ENCODE measurements around the gene PAEP.

The PAEP gene

GRCh38 chr9:135568026-135568425 is 6.5 kb downstream of the PAEP start:
- no peak for TF ChIP-seq CTCF (conservative IDR thresholded peaks at IDR 0.05; ENCODE audit: low read depth, low read length)
- H3K4me3 ChIP-seq (ENCODE audit: low read length), result no peak overlapping the region
- no peak for DNase-seq (ENCODE audit: low read depth)

GRCh38 chr9:135570456-135570855 is 8.9 kb downstream of the PAEP start:
- no peak for DNase-seq (ENCODE audit: low read depth)
- no peak for TF ChIP-seq CTCF (conservative IDR thresholded peaks at IDR 0.05; ENCODE audit: low read depth, low read length)
- no peak overlapping the region for H3K4me3 ChIP-seq (ENCODE audit: low read length)

GRCh38 chr9:135572233-135572632 is 10.7 kb downstream of the PAEP start:
- TF ChIP-seq CTCF (conservative IDR thresholded peaks at IDR 0.05; ENCODE audit: low read depth, low read length), result no peak
- H3K4me3 ChIP-seq (ENCODE audit: low read length), result no peak overlapping the region

GRCh38 chr9:135573124-135573523 is 11.6 kb downstream of the PAEP start:
- no peak for DNase-seq (ENCODE audit: low read depth)
- H3K4me3 ChIP-seq (ENCODE audit: low read length), result no peak overlapping the region
- no peak for TF ChIP-seq CTCF (conservative IDR thresholded peaks at IDR 0.05; ENCODE audit: low read depth, low read length)

More at GRCh38 chr9:135572233-135572632, 10.7 kb downstream of the PAEP start:
- no peak for DNase-seq (ENCODE audit: low read depth)

GRCh38 chr9:135574331-135574730 is 12.8 kb downstream of the PAEP start:
- H3K4me3 ChIP-seq (ENCODE audit: low read length), result no peak overlapping the region
- no peak for DNase-seq (ENCODE audit: low read depth)
- TF ChIP-seq CTCF (conservative IDR thresholded peaks at IDR 0.05; ENCODE audit: low read depth, low read length), result no peak

- no peak for DNase-seq (ENCODE audit: low read depth)
- TF ChIP-seq CTCF (conservative IDR thresholded peaks at IDR 0.05; ENCODE audit: low read depth, low read length), result no peak
- H3K4me3 ChIP-seq (ENCODE audit: low read length), result no peak overlapping the region
Observed at GRCh38 chr9:135574943-135575342, 13.4 kb downstream of the PAEP start.

- DNase-seq (ENCODE audit: low read depth), result no peak
- H3K4me3 ChIP-seq (ENCODE audit: low read length), result no peak overlapping the region
- TF ChIP-seq CTCF (conservative IDR thresholded peaks at IDR 0.05; ENCODE audit: low read depth, low read length), result no peak
Observed at GRCh38 chr9:135575995-135576631, 14.6 kb downstream of the PAEP start.
